Measurements from ENCODE around the gene HES1. TPM values are rescaled to one million over a fixed set of nuclear protein-coding genes. Genes with fewer than 3 reads are reported as not detected.
"Not testable (repeated sequence)": the region's sequence is repeated elsewhere in the genome, so short reads cannot be mapped to it uniquely, and the experiment has no call there.

The HES1 gene
- total RNA-seq, 1 experiment from 2014 or later, result 141 TPM

DNA sequence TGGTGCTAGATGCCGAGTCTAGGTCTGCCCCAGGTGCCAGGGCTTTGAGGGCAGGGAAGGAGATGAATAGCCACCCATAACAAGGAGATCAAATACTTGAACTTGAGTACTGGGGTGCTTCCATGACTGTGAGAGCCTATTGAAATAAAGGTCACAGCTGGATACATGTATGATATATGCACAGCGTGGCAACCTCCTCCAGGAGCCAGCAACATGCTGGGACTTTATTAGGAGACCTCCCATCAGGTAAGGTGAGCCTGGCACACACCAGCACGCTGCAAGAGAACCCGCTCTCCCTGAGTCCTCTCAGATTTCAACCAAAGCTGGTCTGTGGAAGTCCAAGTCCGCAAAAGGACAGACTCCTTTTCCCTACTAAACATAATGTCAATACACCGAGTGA is 10.5 kb upstream of the HES1 start:
- peaks cover 51% of the 10 kb centered on the region for H3K4me1 Mint-ChIP-seq (ENCODE audit: low read depth, unreplicated experiment)
- H3K36me3 Mint-ChIP-seq (ENCODE audit: insufficient read depth, unreplicated experiment), result peaks cover 15% of the 10 kb centered on the region
- CTCF ChIA-PET, result interaction anchor here (0.6 to 1.1 kb wide), 2 partner anchors 16 to 269 kb away, joined by 3 to 4 read pairs; no protein-coding TSS in a partner anchor
- H3K27ac Mint-ChIP-seq (ENCODE audit: unreplicated experiment), result no peak overlapping the region
- no TSS peak for BruUV-seq (replicated peaks)
- no peak overlapping the region for H3K4me3 Mint-ChIP-seq (ENCODE audit: low read depth, unreplicated experiment)
- no peak for TF ChIP-seq CTCF (IDR thresholded peaks at IDR 0.05; ENCODE audit: unreplicated experiment)
- peaks cover 34% of the 10 kb centered on the region for H3K27me3 Mint-ChIP-seq (ENCODE audit: unreplicated experiment)
- DNase-seq, result no peak
- intact Hi-C loops (cut with micrococcal nuclease; ENCODE audit: unreplicated experiment), result no loop called here
- H3K9me3 Mint-ChIP-seq (ENCODE audit: low read depth, unreplicated experiment), result no peaks in the 10 kb centered on the region

GRCh38 chr3:194126790-194127189 is 9.2 kb upstream of the HES1 start:
- BruUV-seq (replicated peaks), result no TSS peak
- H3K9me3 Mint-ChIP-seq (ENCODE audit: low read depth, unreplicated experiment), result no peaks in the 10 kb centered on the region
- H3K4me3 Mint-ChIP-seq (ENCODE audit: low read depth, unreplicated experiment), result no peak overlapping the region
- H3K27ac Mint-ChIP-seq (ENCODE audit: unreplicated experiment), result no peak overlapping the region
- intact Hi-C loops (cut with micrococcal nuclease; ENCODE audit: unreplicated experiment), result no loop called here
- DNase-seq, result no peak
- CTCF ChIA-PET, result no interaction called here
- H3K4me1 Mint-ChIP-seq (ENCODE audit: low read depth, unreplicated experiment), result peaks cover 50% of the 10 kb centered on the region
- H3K27me3 Mint-ChIP-seq (ENCODE audit: unreplicated experiment), result peaks cover 22% of the 10 kb centered on the region
- peaks cover 20% of the 10 kb centered on the region for H3K36me3 Mint-ChIP-seq (ENCODE audit: insufficient read depth, unreplicated experiment)
- TF ChIP-seq CTCF (IDR thresholded peaks at IDR 0.05; ENCODE audit: unreplicated experiment), result no peak

DNA sequence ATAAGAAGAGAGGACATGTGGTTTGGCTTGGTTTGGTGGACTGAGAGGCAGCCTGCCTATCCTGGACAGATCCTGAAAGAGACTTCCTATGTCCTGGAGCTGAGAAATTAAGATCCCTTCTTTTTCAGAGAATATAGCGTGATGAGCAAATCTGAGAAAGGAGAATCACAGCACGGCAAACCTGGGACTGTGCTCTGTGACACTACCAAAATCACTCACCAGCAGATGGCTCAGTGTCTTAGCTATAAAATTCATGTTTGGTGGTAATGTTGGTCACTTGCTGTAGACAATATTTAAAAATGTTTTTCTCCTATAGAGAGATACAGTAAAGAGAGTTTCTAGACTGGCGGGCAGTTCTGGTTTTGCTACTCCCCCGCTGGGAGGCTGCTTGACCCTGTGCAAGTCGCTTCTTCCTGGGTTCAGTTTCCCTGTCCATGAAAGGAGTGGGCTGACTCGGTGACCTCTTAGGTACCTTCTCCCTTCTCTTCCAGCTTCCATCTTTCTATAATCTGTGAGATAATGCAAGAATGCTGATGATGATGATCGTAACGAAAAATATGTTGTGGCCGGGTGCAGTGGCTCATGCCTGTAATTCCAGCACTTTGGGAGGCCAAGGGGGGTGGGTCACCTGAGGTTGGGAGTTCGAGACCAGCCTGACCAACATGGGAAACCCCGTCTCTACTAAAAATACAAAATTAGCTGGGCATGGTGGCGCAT is 7.6 kb upstream of the HES1 start:
- no peak for DNase-seq
- intact Hi-C loops (cut with micrococcal nuclease; ENCODE audit: unreplicated experiment), result no loop called here
- BruUV-seq (replicated peaks), result no TSS peak
- Mint-ChIP-seq H3K4me3 (ENCODE audit: low read depth, unreplicated experiment) (no peak overlapping the region), H3K27me3 (ENCODE audit: unreplicated experiment) (peaks cover 22% of the 10 kb centered on the region), H3K9me3 (ENCODE audit: low read depth, unreplicated experiment) (no peaks in the 10 kb centered on the region), H3K27ac (ENCODE audit: unreplicated experiment) (no peak overlapping the region), H3K4me1 (ENCODE audit: low read depth, unreplicated experiment) (peaks cover 50% of the 10 kb centered on the region), H3K36me3 (ENCODE audit: insufficient read depth, unreplicated experiment) (peaks cover 21% of the 10 kb centered on the region)
- CTCF ChIA-PET, result interaction anchor here (2.5 kb wide), 1 partner anchor 16 kb away, joined by 7 read pairs; no protein-coding TSS in a partner anchor
- no peak for TF ChIP-seq CTCF (IDR thresholded peaks at IDR 0.05; ENCODE audit: unreplicated experiment)

- H3K4me3 Mint-ChIP-seq (ENCODE audit: low read depth, unreplicated experiment); H3K9me3 Mint-ChIP-seq (ENCODE audit: low read depth, unreplicated experiment); intact Hi-C loops (cut with micrococcal nuclease; ENCODE audit: unreplicated experiment); H3K27ac Mint-ChIP-seq (ENCODE audit: unreplicated experiment); DNase-seq; BruUV-seq (replicated peaks): not testable (repeated sequence)
- H3K27me3 Mint-ChIP-seq (ENCODE audit: unreplicated experiment), result peaks cover 22% of the 10 kb centered on the region
- peaks cover 27% of the 10 kb centered on the region for H3K36me3 Mint-ChIP-seq (ENCODE audit: insufficient read depth, unreplicated experiment)
- peaks cover 52% of the 10 kb centered on the region for H3K4me1 Mint-ChIP-seq (ENCODE audit: low read depth, unreplicated experiment)
- CTCF ChIA-PET, result interaction anchor here (0.6 to 2.5 kb wide), 3 partner anchors 17 to 101 kb away, joined by 4 to 7 read pairs (median 4); no protein-coding TSS in a partner anchor
Observed at GRCh38 chr3:194128919-194129295, 7.0 kb upstream of the HES1 start.

Data from Calu3 (cell line).